ENCODE data around the gene CCNB2.

DNA sequence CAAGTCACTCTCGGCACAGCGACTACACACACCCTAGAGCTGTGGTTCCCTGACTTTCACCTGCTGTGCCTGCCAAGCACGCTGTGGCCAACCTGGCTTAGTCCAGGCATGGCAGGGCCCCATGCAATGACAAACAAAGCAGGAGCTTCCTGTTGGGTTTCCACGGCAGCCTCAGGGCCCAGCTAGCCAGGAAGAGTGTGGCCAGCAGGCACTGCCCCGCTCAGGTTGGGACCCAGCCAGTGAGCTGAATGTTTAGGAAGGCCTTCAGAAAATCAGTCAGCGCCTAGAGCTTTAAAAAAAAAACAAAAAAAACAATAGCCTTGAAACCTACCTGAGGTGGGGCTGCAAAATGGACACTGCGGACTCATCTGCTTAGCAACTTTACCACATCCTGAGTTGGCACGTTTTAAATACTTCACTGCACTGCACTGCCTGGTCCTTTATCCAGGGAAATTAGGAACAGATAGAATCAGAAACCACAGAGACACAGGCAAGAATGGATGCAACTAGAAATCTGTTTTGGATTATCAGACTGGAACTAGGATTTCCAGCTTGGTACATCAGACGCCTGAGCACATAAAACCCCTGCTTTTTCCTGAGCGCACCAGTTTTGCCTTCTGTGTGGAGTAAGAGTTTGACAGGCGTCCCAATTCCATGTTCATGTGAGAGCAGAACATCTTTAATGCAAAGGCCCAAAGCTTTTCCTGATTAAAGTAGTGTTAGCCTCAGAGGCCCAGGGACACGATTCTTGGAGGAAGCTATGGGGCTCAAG lies 65.5 kb downstream of the CCNB2 start:
- no peak for TF ChIP-seq SUZ12 (IDR thresholded peaks at IDR 0.05)
- TF ChIP-seq BHLHE40 (IDR thresholded peaks at IDR 0.05; ENCODE audit: borderline replicate concordance): no peak
